Fibroblast of mammary gland (primary cell): ENCODE results near the gene NPC1L1.

Source experiments
- DNase-seq: peaks from one replicate; pipeline ENCODE4 v3.0.0-alpha.2; 2010; ENCODE audit warnings: low read depth
- H3K4me3 ChIP-seq: 2 replicates; pipeline ENCODE4 v1.5.1; 2011; ENCODE audit warnings: low read depth, mild to moderate bottlenecking, low read length, moderate library complexity; ENCODE audit not compliant: control insufficient read depth
- CTCF ChIP-seq: conservative IDR thresholded peaks from 2 replicates; pipeline ENCODE4 v1.5.1; 2011; ENCODE audit warnings: low read depth, low read length, inconsistent platforms; ENCODE audit not compliant: control insufficient read depth, insufficient read depth

Gene NPC1L1

GRCh38 chr7:44541028-44541869 is at the start of gene NPC1L1:
TSS of gene NPC1L1 (minus strand) at chr7:44541330. CDS start at chr7:44541259, 71 bp downstream.
- no peak within 1 kb of the TSS for H3K4me3 ChIP-seq
- no peak for TF ChIP-seq CTCF
- no peak for DNase-seq

- peak; percentile 46 for DNase-seq
- H3K4me3 ChIP-seq: no peak overlapping the region
- TF ChIP-seq CTCF: no peak
These were observed 49.8 kb upstream of the NPC1L1 start for GRCh38 chr7:44590910-44591309.

- H3K4me3 ChIP-seq: no peak overlapping the region
- peak; percentile 73 for DNase-seq
- TF ChIP-seq CTCF: peak; percentile 72
These were observed 46.9 kb upstream of the NPC1L1 start for GRCh38 chr7:44587843-44588711.

- H3K4me3 ChIP-seq: peak overlapping the region; percentile 83
- no peak for DNase-seq
- no peak for TF ChIP-seq CTCF
These were observed 42.2 kb upstream of the NPC1L1 start for GRCh38 chr7:44583146-44583865.

GRCh38 chr7:44581879-44582603 is 40.9 kb upstream of the NPC1L1 start, which contains the start of gene TMED4:
TSS of gene TMED4 (minus strand) at chr7:44582231. CDS start at chr7:44582206, 25 bp downstream.
- no peak for TF ChIP-seq CTCF
- DNase-seq: peak; percentile 97
- peak within 1 kb of the TSS; percentile 83 for H3K4me3 ChIP-seq
